VCaP (cell line): ENCODE data around the gene SYN1.

ENCODE experiments used
- H3K27ac ChIP-seq: fragments of 450-650 bp; 2 replicates; pipeline ENCODE4 v1.5.1; 2017
- TF ChIP-seq, protein P1 (sequence below): fragments of 450-650 bp; conservative IDR thresholded peaks from 2 replicates; pipeline ENCODE4 v1.5.1; 2017; ENCODE audit warnings: mild to moderate bottlenecking, moderate library complexity

SYN1 gene

DNA sequence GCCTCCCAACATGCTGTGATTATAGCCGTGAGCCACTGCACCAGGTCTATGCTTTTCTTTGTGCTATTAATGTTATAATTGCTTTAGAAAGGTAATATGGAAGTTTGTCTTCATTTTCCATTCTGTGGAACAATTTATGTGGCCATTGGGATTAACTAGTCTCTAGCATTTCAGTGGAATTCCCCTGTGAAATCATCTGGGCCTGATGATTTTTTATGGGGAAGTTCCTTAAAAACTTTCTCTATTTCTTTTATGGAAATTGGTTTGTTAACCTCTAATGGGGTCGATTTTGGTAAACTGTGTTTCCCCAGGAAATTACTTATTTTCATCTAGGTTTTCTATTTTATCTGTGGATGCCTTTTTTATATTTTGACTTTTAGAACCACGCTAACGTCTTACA, 26.1 kb downstream of the SYN1 start:
- no peak overlapping the region for H3K27ac ChIP-seq
- TF ChIP-seq, protein P1, sequence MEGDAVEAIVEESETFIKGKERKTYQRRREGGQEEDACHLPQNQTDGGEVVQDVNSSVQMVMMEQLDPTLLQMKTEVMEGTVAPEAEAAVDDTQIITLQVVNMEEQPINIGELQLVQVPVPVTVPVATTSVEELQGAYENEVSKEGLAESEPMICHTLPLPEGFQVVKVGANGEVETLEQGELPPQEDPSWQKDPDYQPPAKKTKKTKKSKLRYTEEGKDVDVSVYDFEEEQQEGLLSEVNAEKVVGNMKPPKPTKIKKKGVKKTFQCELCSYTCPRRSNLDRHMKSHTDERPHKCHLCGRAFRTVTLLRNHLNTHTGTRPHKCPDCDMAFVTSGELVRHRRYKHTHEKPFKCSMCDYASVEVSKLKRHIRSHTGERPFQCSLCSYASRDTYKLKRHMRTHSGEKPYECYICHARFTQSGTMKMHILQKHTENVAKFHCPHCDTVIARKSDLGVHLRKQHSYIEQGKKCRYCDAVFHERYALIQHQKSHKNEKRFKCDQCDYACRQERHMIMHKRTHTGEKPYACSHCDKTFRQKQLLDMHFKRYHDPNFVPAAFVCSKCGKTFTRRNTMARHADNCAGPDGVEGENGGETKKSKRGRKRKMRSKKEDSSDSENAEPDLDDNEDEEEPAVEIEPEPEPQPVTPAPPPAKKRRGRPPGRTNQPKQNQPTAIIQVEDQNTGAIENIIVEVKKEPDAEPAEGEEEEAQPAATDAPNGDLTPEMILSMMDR = no peak

DNA sequence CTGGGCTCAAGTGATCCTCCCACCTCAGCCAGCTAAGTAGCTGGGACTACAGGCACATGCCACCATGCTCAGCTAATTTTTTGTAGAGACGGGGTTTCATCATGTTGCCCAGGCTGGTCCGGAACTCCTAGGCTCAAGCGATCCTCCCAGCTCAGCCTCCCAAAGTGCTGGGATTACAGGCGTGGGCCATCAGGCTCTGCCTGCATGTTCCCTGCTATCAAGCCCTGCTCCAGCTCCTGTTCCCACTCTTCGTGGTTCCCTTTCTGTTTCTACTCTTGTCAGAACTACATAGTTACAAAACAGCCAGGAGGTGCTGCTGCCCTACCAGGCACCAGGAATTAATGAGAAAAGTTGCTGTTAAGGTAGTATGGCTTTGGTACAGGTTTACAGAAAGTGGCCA, 28.7 kb downstream of the SYN1 start:
- no peak overlapping the region for H3K27ac ChIP-seq
- TF ChIP-seq, protein P1 = no peak

DNA sequence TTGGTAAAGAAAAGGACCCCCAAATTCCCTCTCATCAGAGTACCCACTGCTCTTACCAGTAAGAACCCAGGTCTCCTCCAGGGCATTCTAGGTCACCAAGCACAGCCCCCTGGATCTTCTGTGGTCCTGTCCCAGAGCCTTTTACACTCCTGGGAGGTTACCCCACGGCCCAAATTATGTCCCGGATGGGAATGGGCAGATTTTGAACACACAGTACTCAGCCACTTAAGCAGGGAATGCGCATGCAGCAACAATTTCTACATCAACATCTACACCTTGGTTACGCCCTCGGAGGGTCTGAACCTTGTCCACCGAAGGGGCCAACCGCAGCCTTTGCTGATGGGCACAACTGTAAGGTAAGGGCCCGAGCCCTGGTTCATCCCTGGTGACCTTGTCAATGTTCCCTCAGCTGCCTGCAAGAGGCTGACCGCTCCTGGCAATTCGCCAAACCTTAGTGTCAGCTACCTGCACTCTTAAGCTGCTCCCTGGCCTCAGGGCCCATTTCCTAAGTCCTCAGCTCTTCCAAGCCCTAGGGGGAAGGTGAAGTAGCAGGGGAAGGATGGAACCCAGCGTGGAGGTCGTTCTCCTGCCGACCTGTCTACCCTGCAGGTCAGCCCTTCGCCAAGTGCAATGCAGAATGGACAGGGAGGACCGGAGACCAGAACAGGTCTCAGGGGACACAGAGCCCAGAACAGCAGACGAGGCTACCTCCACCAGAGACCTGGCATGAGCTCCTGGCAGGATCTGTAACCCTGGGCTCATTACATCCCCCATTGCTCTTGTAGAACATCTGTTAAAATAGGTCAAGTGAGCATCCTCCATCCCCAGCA, 31.5 kb downstream of the SYN1 start:
- no peak overlapping the region for H3K27ac ChIP-seq

DNA sequence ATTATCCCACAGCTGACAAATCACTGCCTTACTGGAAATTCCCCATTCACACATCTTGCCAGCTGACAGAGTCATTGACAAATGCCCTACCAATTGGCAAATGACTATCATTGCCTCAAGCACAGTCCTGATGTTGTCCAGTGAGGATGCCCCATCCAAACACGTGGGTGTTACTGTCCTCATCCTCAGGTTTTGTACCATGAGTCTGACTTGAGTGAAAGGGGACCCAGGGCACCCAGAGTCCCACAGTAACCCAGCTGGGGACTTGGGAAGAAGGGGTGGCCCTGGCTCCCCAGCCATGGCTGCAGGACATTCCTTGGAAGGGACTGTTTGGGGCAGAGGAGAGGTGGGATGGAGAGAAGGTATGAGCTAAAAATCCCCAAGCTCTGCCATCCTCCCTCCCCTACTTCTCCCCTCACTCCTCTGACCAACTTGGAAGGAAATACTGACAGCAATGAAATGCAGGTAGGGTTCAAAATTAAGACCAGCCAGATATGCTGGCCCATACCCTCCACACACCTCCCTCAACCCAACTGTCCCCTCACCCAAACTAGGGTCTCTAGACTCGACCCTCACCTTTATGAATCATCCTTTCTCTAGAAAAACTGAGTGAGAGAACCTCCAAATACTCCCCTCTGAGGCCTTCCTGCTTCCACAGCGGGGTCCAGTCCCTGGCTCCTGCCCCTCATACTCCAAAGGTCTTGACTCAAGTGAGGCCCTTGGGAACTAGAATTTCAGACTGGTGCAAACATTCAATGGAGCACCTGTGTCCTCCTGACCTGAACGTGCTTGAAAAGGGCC, 32.4 kb downstream of the SYN1 start:
- no peak overlapping the region for H3K27ac ChIP-seq
- TF ChIP-seq, protein P1 = no peak

More for the DNA sequence above, 31.5 kb downstream of the SYN1 start:
- TF ChIP-seq, protein P1 = no peak

DNA sequence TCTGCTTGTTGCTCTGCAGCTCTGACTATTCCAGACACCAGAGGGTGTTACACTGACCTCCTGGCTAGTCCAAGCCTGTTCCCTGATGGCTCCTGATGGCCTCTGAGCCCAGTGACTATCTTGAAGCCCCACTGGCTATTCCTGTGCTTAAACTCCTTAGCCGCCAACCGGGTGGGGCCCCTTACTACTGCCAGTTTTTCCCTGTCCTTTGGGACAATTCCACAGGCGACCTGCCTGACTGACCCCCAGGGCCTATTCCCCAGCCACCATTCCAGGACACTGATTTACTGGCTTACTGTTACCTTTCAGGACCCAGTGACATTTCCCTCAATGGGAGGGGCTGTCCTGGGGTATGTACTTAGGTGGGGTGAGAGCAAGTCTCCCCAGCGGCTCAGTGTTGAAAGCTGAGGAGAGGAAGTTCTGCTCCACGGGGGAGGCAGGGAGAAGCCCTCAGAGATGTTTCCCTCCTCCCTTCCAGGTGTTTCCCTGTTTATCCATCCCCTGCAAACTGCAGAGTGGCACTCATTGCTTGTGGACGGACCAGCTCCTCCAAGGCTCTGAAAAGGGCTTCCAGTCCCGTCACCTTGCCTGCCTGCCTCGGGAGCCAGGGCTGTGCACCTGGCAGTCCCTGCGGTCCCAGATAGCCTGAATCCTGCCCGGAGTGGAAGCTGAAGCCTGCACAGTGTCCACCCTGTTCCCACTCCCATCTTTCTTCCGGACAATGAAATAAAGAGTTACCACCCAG, 33.4 kb downstream of the SYN1 start:
- no peak overlapping the region for H3K27ac ChIP-seq
- TF ChIP-seq, protein P1 = no peak

DNA sequence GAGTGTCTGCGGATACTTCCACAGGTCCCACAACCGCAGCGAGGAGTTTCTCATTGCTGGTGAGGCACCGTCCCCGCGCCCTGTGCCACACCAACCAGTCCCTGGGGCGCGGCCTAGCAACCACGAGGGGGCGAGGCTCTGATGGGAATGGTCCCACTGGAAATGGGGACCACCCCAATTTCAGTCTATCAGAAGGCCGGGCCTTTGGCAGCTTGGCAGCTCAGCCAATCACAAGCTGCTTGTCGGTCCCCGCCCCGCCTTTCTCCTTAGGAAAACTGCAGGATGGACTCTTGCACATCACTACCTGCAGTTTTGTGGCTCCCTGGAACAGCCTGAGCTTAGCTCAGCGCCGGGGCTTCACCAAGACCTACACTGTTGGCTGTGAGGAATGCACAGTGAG, 34.4 kb downstream of the SYN1 start:
- no peak overlapping the region for H3K27ac ChIP-seq
- TF ChIP-seq, protein P1 = no peak

DNA sequence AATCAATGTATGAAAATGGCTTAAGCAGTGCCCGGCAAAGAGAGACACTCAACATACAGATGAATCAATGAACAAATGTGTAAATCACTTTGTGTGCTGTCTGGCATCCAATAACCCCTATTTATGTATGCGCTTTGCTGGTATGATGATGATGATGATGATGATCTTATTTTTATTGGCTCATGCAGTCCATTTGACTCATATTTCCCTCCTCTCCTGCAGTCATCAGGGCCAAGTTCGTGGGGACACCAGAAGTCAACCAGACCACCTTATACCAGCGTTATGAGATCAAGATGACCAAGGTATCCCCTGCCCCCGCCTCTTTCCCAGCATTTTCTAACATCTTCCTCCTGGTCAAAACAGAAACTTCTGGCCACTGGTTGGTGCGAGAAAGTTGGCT, 34.9 kb downstream of the SYN1 start:
- H3K27ac ChIP-seq = no peak overlapping the region
- TF ChIP-seq, protein P1 = no peak
